Subcutaneous abdominal adipose tissue (tissue), 5 donors: ENCODE data around the gene ABLIM2.

Source experiments
- H3K27ac ChIP-seq: one replicate; pipeline ENCODE4 v1.7.0; 2013; ENCODE audit warnings: low read depth, mild to moderate bottlenecking, inconsistent platforms, low read length, moderate library complexity
- H3K27me3 ChIP-seq, 5 donors: one replicate each; pipeline ENCODE4 v1.7.0; 2013; ENCODE audit warnings: low read length in 5 of 5, inconsistent platforms in 1 of 5; ENCODE audit not compliant: control insufficient read depth in 5 of 5, insufficient read depth in 4 of 5
- H3K36me3 ChIP-seq, 5 donors: one replicate each; pipeline ENCODE4 v1.7.0; 2013; ENCODE audit warnings: low read length in 5 of 5; ENCODE audit not compliant: control insufficient read depth in 5 of 5, insufficient read depth in 5 of 5
- H3K4me1 ChIP-seq, 5 donors: one replicate each; pipeline ENCODE4 v1.7.0; 2013; ENCODE audit warnings: low read length in 5 of 5, mild to moderate bottlenecking in 3 of 5, moderate library complexity in 1 of 5; ENCODE audit not compliant: control insufficient read depth in 5 of 5, insufficient read depth in 5 of 5
- H3K4me3 ChIP-seq, 5 donors: one replicate each; pipeline ENCODE4 v1.7.0; 2013; ENCODE audit warnings: low read length in 5 of 5, low read depth in 1 of 5
- H3K9ac ChIP-seq, 5 donors: one replicate each; pipeline ENCODE4 v1.7.0; 2013; ENCODE audit warnings: low read length in 5 of 5, mild to moderate bottlenecking in 4 of 5, moderate library complexity in 3 of 5
- H3K9me3 ChIP-seq, 5 donors: one replicate each; pipeline ENCODE4 v1.7.0; 2013; ENCODE audit warnings: low read length in 5 of 5; ENCODE audit not compliant: control insufficient read depth in 5 of 5
- donor health status: healthy.
- donor health status: healthy.
- donor health status: healthy.
- donor health status: healthy.
- donor health status: healthy.

Gene ABLIM2

GRCh38 chr4:8101213-8102075, 57.2 kb downstream of the ABLIM2 start:
- no peak overlapping the region for H3K4me3 ChIP-seq
- peaks cover 0 to 2% (median 0%) of the 10 kb centered on the region in 5 donors for H3K9me3 ChIP-seq
- H3K27ac ChIP-seq, result no peak overlapping the region
- H3K36me3 ChIP-seq, result peaks cover 0 to 3% (median 0%) of the 10 kb centered on the region in 5 donors
- peaks cover 5 to 43% (median 31%) of the 10 kb centered on the region in 5 donors for H3K4me1 ChIP-seq
- H3K27me3 ChIP-seq, result peaks cover 0 to 14% (median 0%) of the 10 kb centered on the region in 5 donors
- no peak overlapping the region for H3K9ac ChIP-seq

GRCh38 chr4:8099981-8100464, 58.6 kb downstream of the ABLIM2 start:
- Histone ChIP-seq H3K4me3 (no peak overlapping the region), H3K4me1 (peaks cover 5 to 49% (median 31%) of the 10 kb centered on the region in 5 donors), H3K27ac (no peak overlapping the region), H3K9me3 (peaks cover 0 to 2% (median 0%) of the 10 kb centered on the region in 5 donors), H3K36me3 (peaks cover 0 to 3% (median 0%) of the 10 kb centered on the region in 5 donors), H3K27me3 (peaks cover 0 to 14% (median 0%) of the 10 kb centered on the region in 5 donors), H3K9ac (no peak overlapping the region)

- Histone ChIP-seq H3K9me3 (peaks cover 0 to 11% (median 9%) of the 10 kb centered on the region in 5 donors), H3K36me3 (no peaks in the 10 kb centered on the region), H3K9ac (no peak overlapping the region), H3K4me1 (peaks cover 5 to 49% (median 31%) of the 10 kb centered on the region in 5 donors), H3K27me3 (peaks cover 0 to 11% (median 0%) of the 10 kb centered on the region in 5 donors), H3K27ac (no peak overlapping the region), H3K4me3 (no peak overlapping the region)
These were observed 60.1 kb downstream of the ABLIM2 start for GRCh38 chr4:8098506-8098905.

GRCh38 chr4:8097721-8098345, 60.8 kb downstream of the ABLIM2 start:
- peaks cover 2 to 16% (median 13%) of the 10 kb centered on the region in 5 donors for H3K9me3 ChIP-seq
- H3K4me1 ChIP-seq, result peaks cover 5 to 49% (median 31%) of the 10 kb centered on the region in 5 donors
- H3K36me3 ChIP-seq, result no peaks in the 10 kb centered on the region
- H3K9ac ChIP-seq, result no peak overlapping the region
- no peak overlapping the region for H3K4me3 ChIP-seq
- no peak overlapping the region for H3K27ac ChIP-seq
- H3K27me3 ChIP-seq, result peaks cover 0 to 10% (median 0%) of the 10 kb centered on the region in 5 donors

GRCh38 chr4:8097141-8097541, 61.5 kb downstream of the ABLIM2 start:
- Histone ChIP-seq H3K9ac (no peak overlapping the region), H3K36me3 (no peaks in the 10 kb centered on the region), H3K27me3 (peaks cover 0 to 4% (median 0%) of the 10 kb centered on the region in 5 donors), H3K9me3 (peaks cover 2 to 17% (median 13%) of the 10 kb centered on the region in 5 donors), H3K4me3 (no peak overlapping the region), H3K27ac (no peak overlapping the region), H3K4me1 (peaks cover 5 to 49% (median 31%) of the 10 kb centered on the region in 5 donors)

- Histone ChIP-seq H3K4me1 (peaks cover 5 to 47% (median 31%) of the 10 kb centered on the region in 5 donors), H3K36me3 (no peaks in the 10 kb centered on the region), H3K9ac (no peak overlapping the region), H3K9me3 (peaks cover 2 to 17% (median 13%) of the 10 kb centered on the region in 5 donors), H3K27ac (no peak overlapping the region), H3K4me3 (no peak overlapping the region), H3K27me3 (peaks cover 0 to under 1% (median 0%) of the 10 kb centered on the region in 5 donors)
These were observed 61.9 kb downstream of the ABLIM2 start for GRCh38 chr4:8096690-8097061.

- Histone ChIP-seq H3K4me3 (no peak overlapping the region), H3K27me3 (no peaks in the 10 kb centered on the region), H3K27ac (no peak overlapping the region), H3K4me1 (peaks cover 5 to 42% (median 27%) of the 10 kb centered on the region in 5 donors), H3K9ac (no peak overlapping the region), H3K36me3 (no peaks in the 10 kb centered on the region), H3K9me3 (peaks cover 2 to 17% (median 13%) of the 10 kb centered on the region in 5 donors)
These were observed 62.5 kb downstream of the ABLIM2 start for GRCh38 chr4:8095956-8096689.

- Histone ChIP-seq H3K4me1 (peaks cover 0 to 35% (median 16%) of the 10 kb centered on the region in 5 donors), H3K36me3 (no peaks in the 10 kb centered on the region)
These were observed 64.9 kb downstream of the ABLIM2 start for GRCh38 chr4:8093587-8094274.

GRCh38 chr4:8092282-8092681, 66.3 kb downstream of the ABLIM2 start:
- Histone ChIP-seq H3K27ac (no peak overlapping the region), H3K36me3 (no peaks in the 10 kb centered on the region), H3K4me3 (no peak overlapping the region), H3K4me1 (peaks cover 0 to 26% (median 8%) of the 10 kb centered on the region in 5 donors), H3K27me3 (peaks cover 0 to 6% (median 3%) of the 10 kb centered on the region in 5 donors), H3K9ac (no peak overlapping the region), H3K9me3 (peaks cover 2 to 17% (median 13%) of the 10 kb centered on the region in 5 donors)

More at GRCh38 chr4:8093587-8094274, 64.9 kb downstream of the ABLIM2 start:
- Histone ChIP-seq H3K27ac (no peak overlapping the region), H3K9ac (no peak overlapping the region), H3K27me3 (no peaks in the 10 kb centered on the region), H3K9me3 (peaks cover 2 to 17% (median 13%) of the 10 kb centered on the region in 5 donors), H3K4me3 (no peak overlapping the region)
